Activated effector memory CD4-positive, alpha-beta T cell treated with anti-CD3 and anti-CD28 coated beads, Interleukin-2, amount 50 U/mL, for 16 hours (primary cell): ENCODE data around the gene GSG1L.

ENCODE experiments used
- DNase-seq: peaks from one replicate; pipeline ENCODE4 v3.0.0-alpha.2; 2020

GSG1L gene

DNA sequence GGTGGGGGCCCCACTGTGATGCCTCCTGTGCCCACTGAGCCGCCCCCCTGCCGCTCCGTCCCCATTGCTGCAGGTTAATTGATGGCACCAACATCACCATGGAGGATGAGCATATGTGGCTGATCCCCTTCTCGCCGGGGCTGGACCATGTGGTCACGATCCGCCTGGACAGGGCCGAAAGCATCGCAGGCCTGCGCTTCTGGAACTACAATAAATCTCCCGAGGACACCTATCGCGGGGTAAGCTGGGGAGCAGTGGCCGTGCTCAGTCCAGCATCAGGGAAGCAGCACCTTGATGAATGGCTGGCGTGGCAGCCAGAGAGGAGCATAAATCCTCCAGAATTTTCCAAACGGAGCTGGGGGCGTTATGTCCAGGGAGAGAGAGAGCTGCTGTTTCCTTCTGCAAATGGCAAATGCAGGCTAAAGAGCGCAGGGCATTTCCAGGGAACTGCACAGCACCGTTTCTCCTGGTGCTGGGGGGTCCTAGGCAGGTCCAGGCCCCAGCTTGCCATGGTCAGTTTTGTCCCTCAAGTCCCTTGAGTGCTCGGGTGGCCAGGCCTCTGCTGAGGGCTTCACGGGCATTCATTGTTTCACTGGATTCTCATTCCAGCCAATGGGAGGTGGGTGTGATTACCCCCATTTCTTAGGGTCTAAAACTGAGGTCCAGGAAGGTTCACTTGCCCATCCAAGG is 297.1 kb downstream of the GSG1L start:
- DNase-seq = no peak

DNA sequence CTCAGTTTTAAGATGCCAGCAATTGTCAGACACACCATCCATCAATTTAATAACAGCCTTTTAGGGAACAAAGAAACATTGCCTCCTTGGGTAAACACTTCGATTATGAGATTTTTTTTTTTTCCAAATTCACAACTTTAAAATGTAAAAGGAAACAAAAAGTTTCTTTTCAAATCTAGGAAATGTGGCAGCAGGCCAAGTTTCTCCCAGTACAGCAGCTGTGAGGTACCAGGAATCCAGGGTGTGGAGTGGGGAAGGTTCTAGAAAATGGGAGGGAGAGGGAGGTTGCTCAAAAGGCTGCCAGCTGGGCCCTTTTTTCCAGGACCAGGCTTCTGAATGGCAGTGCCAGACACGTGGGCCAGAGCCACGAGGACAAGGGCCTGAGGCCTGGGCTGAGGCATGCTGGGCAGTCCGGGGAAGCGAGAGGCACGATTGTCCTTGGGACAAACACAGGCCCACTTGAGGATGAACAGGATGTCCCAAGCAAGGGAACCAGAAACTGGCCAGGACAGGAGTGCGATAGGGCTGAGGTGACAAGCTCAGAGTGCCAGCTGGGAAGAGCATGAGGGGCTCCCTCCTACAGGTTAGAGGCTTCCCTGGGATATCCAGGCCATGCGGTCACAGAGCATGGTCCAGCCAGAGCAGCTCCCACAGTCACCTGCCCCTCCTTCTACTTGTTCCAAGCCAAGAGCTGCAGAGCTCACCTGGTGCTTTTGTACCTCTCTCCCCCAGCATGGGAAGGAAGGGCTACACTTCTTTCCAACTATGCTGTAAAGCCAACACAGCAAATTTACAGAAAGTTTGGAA is 298.4 kb downstream of the GSG1L start:
- DNase-seq = no peak

DNA sequence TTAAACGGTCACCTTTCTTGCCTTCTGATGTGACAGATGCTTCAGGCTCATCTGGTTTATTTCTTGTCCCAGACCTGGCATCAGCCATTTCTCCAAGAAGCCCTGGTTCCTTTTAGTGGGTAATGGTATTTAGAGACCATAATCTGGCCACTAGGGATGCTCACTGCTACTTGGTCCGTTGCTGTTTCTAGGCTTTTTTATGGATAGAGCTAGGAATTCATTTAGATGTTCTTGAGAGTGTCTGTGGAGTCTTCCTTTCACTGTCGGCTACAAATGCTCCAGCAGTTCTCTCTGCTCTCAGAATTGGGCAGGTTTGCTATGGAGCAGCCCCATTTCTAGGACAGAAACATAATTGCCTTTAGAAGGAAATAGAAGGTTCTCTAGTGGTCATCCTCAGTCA is 299.1 kb downstream of the GSG1L start:
- no peak for DNase-seq

DNA sequence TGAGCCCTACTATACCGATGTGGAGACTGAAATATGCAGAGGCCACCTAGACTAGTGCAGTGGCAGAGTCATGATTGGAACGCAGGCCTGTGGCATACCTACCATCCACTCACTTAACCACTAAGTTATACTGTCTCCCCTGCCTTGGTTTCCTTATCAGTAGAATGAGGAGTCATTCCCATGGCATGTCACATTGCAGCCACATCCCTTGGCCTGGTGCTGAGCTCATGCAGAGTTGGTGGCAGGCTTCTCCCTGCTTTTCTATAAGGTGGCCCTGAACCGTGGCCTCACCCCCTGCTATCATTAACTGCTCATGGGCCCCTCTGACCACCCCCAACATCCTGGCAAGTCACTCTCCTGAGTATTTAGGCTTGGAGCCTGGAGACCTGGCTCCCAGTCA is 301.1 kb downstream of the GSG1L start:
- DNase-seq = no peak

DNA sequence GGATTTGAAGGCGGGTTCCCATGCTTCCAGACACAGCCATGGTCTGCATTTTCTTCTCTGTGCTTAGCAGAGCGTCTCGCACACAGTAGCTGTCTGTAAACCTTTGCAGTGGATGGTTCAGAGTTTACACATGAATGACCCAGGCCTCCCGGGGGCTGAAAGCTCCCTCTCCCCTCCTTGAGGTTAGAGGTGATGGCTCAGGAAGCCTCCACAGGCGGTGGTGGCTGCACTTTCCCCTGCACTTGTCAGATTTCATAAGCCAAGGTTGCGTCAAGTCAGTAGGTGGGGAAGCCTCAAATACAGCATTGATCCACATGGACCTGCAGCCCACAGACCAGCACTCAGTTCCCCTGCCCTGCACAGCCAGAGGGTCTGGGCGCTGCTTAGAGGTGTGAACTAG is 301.7 kb downstream of the GSG1L start:
- DNase-seq = no peak

DNA sequence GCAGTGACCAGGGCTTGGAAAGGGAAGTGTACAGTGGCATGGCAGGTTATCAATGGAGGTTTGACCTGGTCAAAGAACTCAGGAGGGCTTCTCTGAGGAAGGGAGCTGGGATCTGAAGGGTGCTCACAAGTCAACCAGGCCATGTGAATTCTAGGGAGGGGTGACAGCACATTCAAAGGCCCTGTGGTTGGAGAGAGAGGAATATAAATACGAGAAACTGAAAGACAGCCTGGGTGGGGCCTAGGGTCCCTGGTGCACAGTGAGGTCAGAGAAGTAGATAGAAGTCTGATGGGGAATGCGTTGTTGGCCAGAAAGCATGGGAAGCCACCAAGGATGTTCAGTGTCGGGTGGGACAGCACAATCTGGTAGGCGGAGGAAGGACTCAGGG is 302.7 kb downstream of the GSG1L start:
- DNase-seq = no peak

DNA sequence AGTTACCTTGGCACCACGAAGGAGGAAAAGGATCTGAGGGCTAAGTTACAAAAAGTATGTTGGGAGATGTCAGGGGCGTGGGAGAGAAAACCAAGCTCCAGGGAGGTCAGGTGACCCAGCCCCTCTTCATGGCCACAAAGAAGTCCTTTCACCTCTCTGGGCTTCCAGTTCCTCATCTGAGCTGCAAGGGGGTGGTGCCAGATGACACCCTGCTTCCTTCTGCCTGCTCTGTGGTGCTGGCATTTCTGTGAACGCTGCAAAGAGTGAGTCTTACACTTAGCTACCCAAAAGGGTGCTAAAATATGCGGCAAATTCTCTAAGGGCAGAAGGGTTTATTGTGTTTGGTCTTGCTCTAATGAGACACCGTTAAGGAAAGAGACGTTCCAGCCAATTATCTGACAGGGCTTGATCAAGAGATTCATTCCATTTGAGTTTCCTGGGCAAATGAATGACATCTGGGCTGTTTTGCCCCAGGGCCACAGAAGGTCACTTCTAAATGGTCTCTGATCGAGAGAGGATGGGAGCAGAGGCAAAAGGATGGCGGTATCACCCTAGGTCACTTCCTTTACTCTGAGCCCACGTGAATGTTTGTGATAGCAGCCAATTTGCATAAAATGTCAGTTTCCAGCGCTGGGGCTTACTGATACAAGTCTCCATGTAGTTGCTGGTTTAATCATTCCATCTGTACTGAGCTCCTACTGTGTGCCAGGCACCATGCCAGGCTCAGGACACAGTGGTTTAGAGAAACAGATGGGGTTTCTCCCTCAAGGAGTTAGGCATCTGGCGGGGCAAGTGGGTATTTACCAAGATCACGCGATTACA is 303.3 kb downstream of the GSG1L start:
- no peak for DNase-seq

DNA sequence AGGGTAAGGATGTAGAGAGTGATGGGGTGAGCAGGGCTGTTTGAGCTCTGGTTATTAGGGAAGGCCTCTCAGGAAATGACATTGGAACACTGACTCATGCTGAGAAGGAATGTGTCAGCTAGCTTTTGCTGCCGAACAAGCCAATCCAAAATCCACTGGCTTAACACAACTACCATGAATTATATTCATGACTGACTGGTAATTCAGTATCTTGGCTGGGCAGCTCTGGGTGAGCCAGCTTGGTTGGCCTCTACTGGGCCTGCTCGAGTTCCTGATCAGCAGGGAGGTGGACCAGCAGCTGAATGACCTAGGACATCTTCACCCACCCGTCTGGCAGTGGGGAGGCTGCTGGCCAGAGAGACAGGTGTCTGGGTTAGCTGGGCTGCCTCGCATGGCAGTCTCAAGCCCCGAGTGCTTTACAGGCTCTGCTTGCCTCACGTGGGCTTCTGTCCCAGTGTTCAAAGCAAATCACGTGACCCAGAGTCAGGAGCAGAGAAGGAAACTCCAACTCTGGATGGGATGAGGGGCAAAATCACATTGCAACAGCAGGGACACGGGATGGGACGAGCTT is 304.1 kb downstream of the GSG1L start:
- DNase-seq = no peak

DNA sequence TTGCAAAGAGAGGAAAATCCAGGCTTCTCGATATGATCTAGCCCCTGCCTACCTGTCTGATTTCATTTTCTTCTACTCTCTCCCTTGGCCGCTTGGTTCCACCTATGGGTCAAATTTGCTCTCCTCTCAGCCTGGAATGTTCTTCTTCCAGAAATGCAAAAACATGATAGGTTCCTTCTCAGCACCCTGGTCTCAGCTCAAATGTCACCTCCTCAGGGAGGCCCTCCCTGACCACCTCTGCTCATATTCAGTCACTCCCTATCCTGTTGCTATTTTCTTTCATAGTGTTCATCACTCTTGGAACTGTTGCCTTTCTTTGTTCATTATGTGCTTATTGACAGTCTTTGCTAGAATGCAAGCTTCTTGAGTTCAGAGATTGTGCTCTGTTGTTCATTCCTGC is 305.0 kb downstream of the GSG1L start:
- no peak for DNase-seq

DNA sequence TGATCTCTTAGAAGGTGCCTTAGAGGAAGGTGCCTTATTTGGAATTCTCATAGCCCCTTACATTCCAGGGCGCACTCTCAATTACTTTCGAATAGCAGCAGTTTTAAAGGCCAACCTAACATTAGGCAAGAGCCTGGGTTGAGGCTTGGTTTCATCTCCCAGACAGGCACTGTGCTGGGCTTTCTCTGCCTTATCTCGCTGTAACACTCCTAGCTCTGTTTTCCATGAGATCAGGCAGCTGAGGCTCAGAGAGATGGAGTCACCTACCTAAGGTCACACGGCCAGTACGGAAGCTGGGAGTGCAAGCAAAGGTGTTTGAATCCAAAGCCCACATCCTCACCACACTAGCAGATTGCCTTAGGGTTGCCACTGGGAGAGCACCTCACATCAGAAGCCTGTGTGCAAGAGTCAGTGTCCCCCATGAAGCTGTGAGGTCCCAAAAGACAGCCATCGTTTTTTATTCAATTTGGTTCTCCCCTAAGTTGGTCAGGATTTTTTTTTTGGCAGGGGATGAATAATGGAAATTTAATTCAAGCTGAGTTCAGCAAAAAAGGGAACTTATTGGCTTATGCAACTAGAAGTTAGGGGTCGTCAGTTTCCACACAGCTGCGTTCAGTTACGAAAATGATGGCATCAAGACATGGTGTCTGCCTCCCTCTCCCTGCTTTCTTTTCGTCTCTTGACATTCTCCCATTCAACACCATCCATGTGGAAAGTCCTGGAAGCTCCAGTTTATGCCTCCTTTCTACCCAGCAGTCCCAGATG is 307.1 kb downstream of the GSG1L start:
- DNase-seq = no peak

DNA sequence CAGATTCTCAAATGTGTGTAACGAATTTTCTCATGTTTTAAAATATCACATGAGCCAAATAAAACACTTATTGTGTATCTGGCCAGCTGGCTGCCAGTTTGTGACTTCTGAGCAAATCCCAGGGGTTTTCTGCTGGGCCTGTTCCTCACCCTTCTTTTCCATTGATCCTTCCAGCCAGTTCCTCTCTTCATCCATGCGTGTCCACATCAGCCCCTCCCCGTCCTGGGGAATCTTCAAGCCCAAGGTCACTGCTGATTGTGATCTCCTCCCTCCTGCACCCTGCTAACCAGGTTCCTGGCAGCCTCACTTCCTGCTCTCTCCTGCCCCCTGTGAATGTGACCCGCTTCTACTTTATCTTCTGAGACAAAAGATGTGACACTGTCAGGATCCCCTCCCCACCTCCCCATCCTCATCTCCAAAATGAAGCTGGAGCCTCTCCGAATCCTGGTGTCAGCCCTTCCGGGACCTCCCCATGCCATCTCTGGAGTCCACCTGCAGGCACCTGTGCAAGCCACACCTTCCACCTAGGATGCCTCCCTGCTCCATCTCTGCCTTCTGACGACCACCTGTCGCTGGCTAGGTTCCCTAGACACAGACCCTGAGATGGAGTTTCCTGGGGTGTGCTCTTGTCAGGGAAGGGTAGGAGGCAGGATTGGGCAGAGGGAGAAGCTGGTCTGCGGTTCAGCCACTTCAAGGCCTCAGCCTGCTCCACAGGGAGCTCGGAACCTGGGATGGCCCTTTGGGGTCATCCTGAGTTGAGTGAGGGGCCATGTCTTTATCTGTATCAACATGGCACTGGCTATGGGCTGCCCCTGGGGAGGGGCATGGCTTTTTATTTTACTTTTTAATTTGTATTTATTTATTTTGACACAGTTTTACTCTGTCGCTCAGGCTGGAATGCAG is 308.5 kb downstream of the GSG1L start:
- no peak for DNase-seq

DNA sequence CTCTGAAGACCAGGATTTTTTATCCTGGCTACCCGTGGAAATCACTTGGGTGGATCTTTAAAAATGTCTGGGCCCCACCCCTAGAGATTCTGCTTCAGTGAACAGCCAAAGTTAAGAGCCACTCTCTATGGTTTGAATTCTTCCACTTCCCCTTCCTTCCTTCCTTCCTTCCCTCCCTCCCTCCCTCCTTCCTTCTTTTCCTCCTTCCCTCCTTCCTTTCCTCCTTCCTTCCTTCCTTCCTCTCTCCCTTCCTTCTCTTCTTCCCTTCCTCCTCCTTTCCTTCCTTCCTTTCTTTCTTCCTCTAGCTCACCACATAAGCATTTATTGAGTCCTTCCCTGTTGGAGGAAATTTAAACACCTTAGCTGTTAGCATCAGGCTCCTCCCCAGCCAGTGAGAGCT is 310.0 kb downstream of the GSG1L start:
- DNase-seq = no peak

DNA sequence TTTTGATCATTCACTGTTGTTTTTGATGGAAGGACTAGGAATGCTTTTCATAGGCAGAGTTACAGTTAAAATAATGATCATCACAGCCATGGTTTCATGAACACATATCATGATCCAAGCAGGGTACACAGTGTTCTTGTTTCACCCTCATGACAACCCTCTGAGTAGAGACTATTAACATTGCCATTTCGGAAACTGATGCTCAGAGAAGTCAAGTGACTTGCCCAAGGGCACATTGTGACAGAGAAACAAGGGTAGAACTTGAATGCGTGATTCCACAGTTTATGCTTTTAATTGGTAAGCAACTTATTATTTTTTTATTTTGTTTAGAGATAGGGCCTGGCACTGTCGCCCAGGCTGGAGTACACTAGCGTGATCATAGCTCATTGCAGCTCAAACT is 311.3 kb downstream of the GSG1L start:
- DNase-seq = no peak

DNA sequence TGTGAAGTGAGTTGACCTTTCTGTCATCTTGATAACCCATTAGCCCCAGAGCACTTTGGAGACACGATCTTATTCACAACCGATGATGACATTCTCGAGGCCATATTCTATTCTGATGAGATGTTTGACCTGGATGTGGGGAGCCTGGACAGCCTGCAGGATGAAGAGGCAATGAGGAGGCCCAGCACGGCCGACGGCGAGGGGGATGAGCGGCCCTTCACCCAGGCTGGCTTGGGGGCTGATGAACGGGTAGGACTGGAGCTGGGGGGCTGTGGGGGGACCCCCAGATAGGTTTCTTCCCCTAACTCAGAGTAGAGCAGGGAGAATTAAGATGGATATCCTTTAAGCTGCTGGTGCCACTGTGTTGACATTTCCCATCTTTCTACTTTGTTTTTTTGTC is 311.8 kb downstream of the GSG1L start:
- no peak for DNase-seq

DNA sequence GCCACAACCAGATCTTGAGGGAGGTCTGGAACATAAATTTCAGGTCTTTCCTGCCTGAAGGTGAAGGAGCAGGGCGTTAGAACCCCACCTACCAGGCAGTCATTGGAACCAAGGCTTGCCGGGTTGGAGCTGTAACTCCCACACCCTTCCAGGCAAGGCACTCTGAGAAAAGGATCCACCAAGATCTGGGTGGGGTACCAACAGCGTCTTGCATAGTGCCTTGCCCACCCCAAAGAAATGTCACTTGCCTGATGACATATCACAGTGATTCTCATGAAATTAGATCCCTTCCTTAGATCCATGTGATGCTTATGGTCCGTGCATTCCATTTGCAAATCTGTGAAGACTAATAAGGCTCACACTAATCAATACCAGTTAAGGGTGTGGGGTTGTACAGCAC is 312.3 kb downstream of the GSG1L start:
- no peak for DNase-seq

DNA sequence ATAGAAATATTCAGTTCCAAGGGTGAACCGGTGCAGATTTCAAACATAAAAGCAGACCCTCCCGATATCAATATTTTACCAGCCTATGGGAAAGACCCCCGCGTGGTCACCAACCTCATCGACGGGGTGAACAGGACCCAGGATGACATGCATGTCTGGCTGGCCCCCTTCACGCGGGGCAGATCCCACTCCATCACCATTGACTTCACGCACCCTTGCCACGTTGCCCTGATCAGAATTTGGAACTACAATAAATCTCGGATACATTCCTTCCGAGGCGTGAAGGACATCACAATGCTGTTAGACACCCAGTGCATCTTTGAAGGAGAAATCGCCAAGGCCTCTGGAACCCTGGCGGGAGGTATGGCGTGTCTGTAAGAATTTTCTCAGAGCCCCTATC is 313.6 kb downstream of the GSG1L start:
- no peak for DNase-seq

DNA sequence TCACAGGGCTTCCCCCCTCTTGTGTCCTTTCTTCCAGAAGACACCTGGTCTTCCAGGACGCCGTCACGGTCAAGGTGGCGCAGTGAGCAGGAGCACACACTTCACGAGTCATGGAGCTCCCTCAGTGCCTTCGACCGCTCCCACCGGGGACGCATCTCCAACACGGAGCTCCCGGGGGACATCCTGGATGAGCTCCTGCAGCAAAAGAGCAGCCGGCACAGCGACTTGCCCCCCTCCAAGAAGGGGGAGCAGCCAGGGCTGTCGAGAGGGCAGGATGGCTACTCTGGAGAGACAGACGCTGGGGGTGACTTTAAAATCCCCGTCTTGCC is 314.0 kb downstream of the GSG1L start:
- no peak for DNase-seq

DNA sequence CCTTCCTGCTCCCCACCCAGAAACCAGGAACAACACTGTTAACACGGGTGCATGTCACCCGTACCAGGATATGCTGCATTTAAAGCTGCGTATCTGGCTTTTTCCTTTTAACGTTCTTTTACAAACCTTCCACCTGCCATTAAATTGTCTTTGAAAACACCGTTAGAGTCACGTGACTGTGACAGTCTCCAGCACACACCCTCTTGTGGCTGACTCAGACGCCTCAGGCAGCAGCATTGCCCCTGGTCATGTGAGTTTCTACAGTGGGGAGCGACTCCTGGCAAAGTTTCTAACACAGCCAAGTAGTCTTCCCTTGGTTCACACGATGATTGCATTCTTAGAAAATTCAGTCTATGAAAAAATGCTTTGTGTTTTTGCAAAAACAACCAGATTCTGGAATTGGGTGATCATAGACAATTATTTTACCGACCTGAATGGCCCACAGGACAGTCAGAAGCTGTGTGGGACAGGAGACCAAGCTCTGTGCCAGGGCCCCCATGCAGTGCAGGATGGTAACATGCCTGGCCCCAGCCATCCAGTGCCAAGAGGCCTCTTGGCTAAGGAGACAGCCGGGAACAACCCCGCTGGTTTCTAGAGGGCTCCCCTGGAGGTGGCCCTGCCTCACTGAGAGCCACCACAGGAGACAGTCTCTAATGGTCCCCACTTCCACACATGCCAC is 314.5 kb downstream of the GSG1L start:
- peak; percentile 65 for DNase-seq

DNA sequence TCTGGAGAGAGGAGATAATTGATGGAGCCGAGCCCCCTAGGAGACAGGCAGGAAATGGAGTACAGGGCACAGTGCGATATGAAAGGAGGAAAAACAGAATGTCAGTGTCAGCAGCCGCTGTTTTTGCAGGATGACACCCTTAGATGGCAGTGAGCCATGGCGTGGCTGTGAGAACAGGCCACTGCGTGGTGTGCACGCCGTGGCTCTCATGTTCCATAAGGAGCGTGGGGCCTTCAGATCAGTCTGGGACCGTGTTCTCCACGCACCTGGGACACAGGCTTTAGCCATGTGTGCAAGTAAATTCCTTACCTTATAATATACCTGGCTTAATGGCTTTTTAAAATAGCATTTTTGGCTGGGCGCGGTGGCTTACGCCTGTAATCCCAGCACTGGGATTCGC is 315.6 kb downstream of the GSG1L start:
- no peak for DNase-seq

DNA sequence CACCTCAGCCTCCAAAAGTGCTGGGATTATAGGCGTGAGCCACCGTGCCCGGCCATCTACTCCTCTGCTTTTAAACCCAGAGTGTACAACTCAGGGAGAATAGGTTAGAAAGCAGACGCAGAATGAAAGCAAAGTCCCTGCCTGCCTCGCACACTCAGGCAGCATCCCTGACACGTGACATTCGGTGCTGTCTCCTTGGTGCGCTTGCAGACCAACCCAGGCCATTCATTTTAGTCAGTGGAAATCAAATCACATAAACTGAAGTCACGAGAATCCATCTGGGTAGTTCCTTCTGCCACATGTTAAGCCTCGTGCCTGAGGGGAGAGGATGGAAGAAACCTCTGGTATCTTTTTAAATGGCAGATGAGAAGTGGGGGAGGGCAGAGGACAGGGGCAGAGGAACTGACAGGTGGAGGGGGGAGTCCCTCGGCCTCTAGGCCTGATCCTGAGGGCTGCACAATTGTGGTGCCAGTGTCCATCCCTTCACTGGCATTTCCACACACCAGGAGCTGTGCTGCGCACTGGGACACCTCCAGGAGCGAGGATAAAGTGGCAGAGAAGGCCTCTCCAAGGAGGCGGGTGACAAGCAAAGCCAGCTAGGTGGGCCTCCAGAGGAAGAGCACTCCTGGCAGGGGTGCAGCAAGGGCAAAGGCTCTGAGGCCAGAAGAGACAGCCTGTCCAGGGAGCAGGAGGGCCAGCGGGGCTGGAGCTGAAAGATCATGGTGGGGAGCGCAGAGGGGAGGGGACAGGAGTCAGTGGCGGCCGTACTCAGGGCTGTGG is 317.2 kb downstream of the GSG1L start:
- DNase-seq = no peak
